Nephron (organoid): Measurements from ENCODE around the gene VEGFC.
A peak's percentile ranks its signal among the peaks of the same experiment; 100 is the strongest.

Source experiments
- H3K27ac Mint-ChIP-seq, 3 experiments: 2 replicates each; pipeline ENCODE4 v1.8.0; 2020; ENCODE audit warnings: mixed read lengths in 3 of 3, mild to moderate bottlenecking in 2 of 3, moderate library complexity in 1 of 3
- H3K27me3 Mint-ChIP-seq: 2 replicates; pipeline ENCODE4 v1.8.0; 2021; ENCODE audit warnings: low read depth, mild to moderate bottlenecking, moderate library complexity, mixed read lengths
- H3K36me3 Mint-ChIP-seq: 2 replicates; pipeline ENCODE4 v1.8.0; 2020; ENCODE audit warnings: low read depth, mixed read lengths
- H3K4me1 Mint-ChIP-seq: 2 replicates; pipeline ENCODE4 v1.8.0; 2020; ENCODE audit warnings: mixed read lengths
- H3K4me3 Mint-ChIP-seq, 3 experiments: 2 replicates each; pipeline ENCODE4 v1.8.0; 2020; ENCODE audit warnings: mild to moderate bottlenecking in 3 of 3, mixed read lengths in 3 of 3, moderate library complexity in 2 of 3
- H3K9me3 Mint-ChIP-seq: 2 replicates; pipeline ENCODE4 v1.8.0; 2020; ENCODE audit warnings: mixed read lengths
- CTCF ChIP-seq, 3 experiments: fragments of 200-600 bp; sonication (generic); IDR thresholded peaks; one replicate each; pipeline ENCODE4 v1.5.0; 2021; ENCODE audit warnings: antibody characterized with exemption in 3 of 3; ENCODE audit not compliant: unreplicated experiment in 3 of 3

VEGFC gene

DNA sequence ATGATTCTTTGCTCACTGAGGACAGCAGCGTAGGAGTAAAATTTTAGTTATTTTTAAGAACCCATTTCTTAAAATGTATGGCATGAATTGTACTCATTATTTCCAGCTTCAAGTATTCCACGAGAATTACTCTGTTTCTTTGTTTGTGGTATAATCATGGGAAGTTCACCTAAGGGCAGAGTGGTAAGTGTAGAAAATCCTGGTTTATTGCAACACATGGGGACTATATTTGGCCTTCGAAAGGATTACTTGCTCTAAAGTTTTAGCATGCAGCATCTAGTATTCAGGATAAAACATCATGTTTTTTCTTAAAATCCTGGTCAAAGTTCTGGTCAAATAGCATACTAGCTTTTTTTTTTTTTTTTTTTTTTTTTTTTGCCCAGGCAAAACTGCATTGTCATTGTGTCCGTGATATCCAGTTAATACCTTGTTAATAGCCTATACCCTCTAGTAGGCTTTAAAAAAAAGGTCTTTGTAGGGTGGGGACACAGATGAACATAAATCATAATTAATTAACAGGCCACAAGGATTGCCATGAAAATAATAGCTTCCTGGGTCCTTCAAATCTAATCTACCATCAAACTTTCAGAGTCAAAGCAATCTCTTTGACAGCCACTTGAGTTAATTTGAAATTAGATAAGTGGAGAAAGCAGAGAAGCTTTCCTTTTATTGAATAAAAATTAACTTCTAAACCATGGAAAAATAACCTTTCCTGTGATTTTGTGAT, 44.6 kb upstream of the VEGFC start:
- Mint-ChIP-seq H3K27me3 (no peaks in the 10 kb centered on the region), H3K9me3 (no peaks in the 10 kb centered on the region), H3K27ac (no peak overlapping the region), H3K4me3 (no peak overlapping the region), H3K4me1 (peaks cover 8% of the 10 kb centered on the region), H3K36me3 (no peaks in the 10 kb centered on the region)
- no peak for TF ChIP-seq CTCF (IDR thresholded peaks at IDR 0.05; ENCODE audit: unreplicated experiment in 3 of 3)

DNA sequence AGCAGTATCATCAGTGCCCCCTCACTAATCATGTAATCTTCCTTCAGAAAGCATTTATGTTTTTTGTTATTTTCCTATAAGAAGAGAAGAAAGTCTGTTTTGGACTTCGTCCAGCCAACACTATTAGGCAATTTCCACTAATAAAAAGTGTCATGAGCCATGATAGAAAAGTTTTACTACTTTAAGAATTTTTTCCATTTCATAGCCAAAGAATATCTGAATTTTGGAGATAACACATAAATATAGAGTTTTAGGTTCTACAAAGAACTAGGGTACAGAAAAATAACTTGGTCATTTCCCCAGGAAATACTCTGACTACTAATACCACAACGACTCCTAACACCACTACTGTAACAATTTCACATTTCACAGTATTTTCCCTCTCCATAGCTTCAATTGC, 41.8 kb upstream of the VEGFC start:
- no peaks in the 10 kb centered on the region for H3K36me3 Mint-ChIP-seq
- H3K27ac Mint-ChIP-seq: peak overlapping the region in 1 of 3 experiments; percentile 24
- TF ChIP-seq CTCF (IDR thresholded peaks at IDR 0.05; ENCODE audit: unreplicated experiment in 3 of 3): no peak
- no peaks in the 10 kb centered on the region for H3K27me3 Mint-ChIP-seq
- H3K4me3 Mint-ChIP-seq: no peak overlapping the region
- H3K9me3 Mint-ChIP-seq: no peaks in the 10 kb centered on the region
- H3K4me1 Mint-ChIP-seq: no peaks in the 10 kb centered on the region

- Mint-ChIP-seq H3K27ac (no peak overlapping the region), H3K4me3 (no peak overlapping the region), H3K36me3 (no peaks in the 10 kb centered on the region), H3K27me3 (no peaks in the 10 kb centered on the region), H3K4me1 (no peaks in the 10 kb centered on the region), H3K9me3 (no peaks in the 10 kb centered on the region)
- no peak for TF ChIP-seq CTCF (IDR thresholded peaks at IDR 0.05; ENCODE audit: unreplicated experiment in 3 of 3)
These were observed 40.9 kb upstream of the VEGFC start for GRCh38 chr4:176833400-176834175.

DNA sequence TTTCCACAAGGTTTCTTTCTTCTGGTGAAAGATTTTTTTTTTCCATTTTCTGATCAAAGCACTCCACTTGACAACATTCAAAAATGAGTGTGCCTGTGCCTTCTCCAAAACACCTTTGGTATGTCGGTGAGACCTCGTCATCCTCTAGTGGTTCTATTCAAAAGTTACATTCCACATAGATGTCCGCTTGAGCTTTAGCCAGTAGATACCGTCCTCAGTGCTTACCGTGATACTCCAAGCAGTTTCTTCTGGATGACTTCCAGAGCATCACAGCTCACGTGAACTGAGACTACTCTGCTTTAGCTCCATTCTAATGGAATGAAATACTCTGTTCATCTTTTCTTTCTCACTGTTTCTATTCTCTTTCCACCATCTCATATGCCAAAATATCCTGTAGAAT, 38.2 kb upstream of the VEGFC start:
- H3K9me3 Mint-ChIP-seq: no peaks in the 10 kb centered on the region
- no peaks in the 10 kb centered on the region for H3K36me3 Mint-ChIP-seq
- no peaks in the 10 kb centered on the region for H3K27me3 Mint-ChIP-seq
- H3K4me3 Mint-ChIP-seq: no peak overlapping the region
- no peak overlapping the region for H3K27ac Mint-ChIP-seq
- H3K4me1 Mint-ChIP-seq: no peaks in the 10 kb centered on the region
- TF ChIP-seq CTCF (IDR thresholded peaks at IDR 0.05; ENCODE audit: unreplicated experiment in 3 of 3): no peak

DNA sequence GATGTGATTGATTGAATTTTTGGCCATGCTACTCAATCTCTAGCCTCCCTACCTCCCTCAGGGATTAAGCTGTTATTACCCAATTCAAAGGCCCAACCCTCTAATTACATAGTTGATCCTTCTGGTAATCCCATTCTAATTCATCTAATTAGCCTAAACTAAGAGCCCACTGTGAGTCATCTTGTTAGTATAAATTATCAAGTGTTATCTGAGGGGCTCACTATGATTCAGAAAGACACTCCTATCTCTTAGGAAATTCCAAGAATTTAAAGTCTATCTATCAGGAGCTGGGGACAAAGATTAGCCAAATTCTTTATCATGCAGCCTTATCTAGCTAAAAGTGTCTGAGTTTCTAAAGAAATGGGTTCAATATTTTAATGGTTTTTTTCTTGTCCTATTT, 32.9 kb upstream of the VEGFC start:
- H3K27me3 Mint-ChIP-seq: peaks cover 3% of the 10 kb centered on the region

More for the DNA sequence above, 32.9 kb upstream of the VEGFC start:
- no peak overlapping the region for H3K4me3 Mint-ChIP-seq
- H3K9me3 Mint-ChIP-seq: no peaks in the 10 kb centered on the region
- no peak for TF ChIP-seq CTCF (IDR thresholded peaks at IDR 0.05; ENCODE audit: unreplicated experiment in 3 of 3)
- no peaks in the 10 kb centered on the region for H3K4me1 Mint-ChIP-seq
- H3K27ac Mint-ChIP-seq: no peak overlapping the region
- no peaks in the 10 kb centered on the region for H3K36me3 Mint-ChIP-seq
